ENCODE measurements around the gene FGF9.

Gene FGF9

DNA sequence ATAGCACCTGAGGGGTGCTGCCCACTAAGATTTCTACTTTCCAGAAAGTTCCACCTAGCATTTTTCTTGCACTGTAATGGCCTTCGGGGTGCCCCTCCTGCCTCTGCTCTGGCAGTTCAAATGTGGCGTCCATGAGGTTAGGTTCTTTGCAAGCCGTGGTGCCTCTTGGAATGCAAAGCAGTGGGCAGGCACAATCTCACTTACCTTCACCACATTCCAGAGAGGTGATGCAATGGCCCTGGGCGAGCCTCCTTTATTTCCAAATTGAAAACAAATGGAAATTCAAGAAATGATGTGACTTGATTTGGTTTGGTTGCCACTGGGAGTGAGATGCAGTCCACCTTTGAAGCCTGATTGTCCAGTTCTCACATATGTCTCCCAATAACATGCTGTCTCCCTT is 46.9 kb downstream of the FGF9 start:
- DNase-seq: no peak

DNA sequence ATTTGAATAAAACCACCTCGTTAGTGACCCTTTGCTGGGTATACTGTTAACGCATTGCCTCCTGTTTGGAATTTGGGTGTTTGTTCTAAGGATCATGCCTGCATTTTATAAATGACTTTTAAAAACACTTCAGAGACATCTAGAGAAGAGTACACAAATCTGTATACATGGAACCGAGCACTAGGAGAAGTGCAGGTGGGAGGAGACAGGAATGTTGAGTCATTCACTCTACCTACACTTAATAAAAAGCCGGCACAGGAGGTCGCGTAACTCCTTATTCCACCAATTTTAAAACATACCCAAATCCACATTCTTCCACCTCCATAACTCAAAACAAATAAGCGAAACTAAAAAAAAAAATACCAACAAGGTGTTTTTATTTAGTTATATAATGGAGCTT is 48.6 kb downstream of the FGF9 start:
- no peak for DNase-seq

DNA sequence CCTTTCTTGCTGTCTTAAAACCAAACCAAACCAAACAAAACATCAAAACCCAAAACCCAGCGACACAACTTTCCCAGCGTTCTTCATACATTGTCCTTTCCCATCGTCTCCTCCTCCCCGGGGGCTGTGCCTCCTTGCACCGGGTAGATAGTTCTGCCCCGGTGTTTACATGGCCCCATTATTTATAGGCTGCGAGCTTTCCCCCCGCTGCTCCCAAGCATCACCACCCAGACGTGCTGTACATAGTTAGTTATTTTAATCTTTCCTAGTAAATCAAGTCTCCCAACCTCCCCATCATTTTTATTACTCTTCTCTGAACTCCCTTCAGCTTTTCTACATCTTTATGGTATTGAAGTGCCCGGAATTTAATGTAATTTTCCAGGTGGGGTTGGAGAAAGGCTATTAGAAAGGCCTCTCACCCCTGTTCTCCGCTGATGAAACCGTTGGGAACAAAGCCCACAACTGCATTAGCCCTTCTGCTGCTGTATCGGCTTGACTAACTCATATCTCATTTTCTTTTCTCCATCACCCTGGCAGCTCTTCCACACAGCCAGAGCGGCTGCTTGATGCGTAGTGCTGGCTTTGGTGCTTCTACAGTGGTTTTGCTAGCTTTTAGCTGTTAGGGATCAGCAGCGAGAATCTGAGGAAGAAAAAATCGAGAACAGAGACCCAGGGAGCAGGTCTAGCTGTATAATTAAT is 53.1 kb downstream of the FGF9 start:
- no peak for DNase-seq

DNA sequence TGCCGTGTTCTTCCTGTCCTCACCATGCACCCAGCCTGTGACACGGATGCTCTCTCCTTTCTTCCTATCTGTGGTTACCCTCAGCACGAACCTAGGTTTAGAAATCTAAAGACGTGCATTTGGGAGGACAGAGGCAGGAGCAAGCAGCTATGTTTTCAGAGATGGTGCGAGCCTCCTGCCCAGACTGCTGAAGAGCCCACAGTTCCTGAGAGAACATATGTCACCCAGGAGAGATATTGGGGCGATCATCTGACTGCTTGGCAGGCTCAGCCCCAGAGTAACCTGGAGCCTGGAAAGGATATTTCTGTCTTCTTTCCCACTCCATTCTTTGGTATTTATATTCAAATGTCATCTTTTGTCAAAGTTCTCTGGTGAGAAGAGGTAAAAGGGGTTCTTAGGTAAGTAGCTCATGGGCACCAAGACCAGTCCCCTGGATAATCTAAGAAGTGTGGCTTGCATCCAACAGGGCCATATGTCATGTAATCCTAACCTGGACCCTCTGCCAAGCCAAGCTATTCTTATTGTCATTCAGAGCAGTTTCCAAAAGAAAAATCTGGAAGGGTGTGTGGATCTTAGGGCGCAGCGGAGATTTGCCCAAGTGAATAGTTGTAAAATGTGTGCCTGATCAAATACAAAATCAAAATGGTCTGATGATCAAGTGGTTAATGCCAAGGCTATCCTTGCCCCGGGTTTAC is 59.5 kb downstream of the FGF9 start:
- no peak for DNase-seq

DNA sequence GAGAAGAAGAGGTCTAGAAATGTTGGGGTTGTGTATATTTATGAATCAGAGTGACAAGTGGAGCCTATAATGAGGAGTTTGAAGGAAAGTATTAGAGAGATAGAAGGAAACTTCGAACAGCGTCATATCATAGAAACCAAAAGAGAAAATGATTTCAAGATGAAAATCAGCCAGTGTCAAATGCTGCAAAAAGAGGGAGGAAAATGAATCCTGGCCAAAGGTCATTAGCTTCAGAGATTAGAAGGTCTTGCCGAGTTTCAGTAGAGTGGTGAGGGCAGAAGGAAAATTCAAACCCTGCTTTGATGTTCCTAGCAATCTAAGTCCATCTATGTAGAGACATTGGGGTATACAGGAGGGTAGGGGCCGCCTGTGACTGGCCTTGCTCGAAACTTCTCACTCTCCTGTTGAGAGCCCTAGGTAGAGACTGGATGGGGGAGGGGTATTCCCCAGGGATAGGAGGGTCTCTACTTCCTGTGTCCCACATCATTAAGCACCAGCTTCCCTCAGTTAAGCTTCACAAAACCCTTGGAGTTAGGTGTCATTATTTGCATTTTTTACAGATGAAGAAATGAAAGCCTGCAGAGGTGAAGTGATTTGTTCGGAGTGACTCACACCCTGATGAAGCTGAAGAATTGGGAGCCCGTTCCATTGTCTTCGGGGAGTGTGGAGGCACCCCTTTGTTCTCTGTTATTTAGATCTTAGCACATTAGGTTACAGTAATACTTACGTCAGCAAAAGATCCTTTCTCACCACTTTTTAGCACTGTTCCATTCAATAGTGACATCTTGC is 62.8 kb downstream of the FGF9 start:
- DNase-seq: no peak

DNA sequence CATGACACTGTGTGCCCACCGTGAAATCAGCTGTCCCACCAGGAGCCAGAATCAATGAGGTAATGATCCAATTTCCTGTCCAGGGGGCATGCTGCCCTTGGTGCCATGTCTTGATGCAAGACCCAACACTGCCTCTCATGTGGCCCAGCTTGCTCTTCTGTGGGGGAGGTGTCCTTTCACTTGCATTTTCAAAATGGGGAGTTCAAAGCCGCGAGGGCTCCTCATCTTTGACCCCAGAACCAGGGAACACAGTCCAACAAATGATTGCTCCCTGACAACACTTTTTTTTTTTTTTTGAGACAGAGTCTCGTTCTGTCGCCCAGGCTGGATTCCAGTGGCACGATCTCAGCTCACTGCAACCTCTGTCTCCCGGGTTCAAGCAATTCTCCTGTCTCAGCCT is 64.1 kb downstream of the FGF9 start:
- no peak for DNase-seq

DNA sequence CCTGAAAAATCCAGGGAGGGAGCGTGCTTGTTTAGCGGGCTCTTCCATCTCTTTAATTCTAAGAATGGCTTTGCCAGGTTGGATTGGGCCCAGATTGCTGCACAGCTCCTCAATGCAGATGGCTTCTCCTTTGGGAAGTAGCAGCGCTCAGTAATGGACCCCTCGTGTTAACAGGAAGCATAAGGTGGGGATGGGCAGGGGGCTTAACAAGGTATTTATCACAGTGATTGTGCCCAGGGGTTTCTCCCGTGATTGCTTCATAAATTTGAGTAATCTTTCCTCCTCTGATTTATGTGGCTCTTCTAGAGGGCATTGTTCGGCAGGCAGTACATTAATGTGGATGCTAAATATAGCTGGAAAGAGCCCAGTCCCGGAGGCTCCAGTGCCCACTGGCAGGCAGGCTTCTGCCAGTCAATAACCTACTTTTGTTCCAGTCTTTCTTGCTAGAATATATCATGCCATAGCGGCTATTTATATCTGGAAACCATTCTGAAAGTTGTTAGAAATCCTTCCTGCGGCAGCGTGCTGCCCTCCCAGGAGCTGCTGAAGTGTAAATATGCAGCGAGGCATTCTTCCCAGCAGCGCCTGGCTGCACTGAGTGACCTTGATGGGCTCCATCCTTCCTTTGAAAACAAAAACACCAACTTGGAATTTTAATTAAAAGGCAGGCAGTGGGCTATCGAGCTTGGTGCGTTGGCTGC is 65.0 kb downstream of the FGF9 start:
- no peak for DNase-seq

DNA sequence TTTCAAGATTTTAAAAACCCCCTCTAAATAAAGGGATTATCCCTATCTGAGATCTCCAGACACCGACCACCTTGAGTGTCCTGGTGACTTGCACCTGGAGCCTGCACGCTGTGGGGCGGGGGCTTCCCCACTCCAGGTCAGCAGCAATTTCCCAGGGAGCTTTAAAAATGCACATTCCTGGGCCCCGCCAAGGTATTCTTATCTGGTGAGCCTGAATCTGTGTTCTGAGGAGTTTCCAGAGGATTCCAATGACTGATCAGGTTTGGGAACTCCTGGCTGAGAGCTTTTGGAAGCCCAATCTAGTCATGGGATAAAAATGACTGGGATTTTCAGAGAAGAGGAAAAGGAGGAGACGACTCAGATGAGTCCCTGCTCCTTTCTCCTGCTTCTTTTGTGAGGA is 66.1 kb downstream of the FGF9 start:
- DNase-seq: no peak

DNA sequence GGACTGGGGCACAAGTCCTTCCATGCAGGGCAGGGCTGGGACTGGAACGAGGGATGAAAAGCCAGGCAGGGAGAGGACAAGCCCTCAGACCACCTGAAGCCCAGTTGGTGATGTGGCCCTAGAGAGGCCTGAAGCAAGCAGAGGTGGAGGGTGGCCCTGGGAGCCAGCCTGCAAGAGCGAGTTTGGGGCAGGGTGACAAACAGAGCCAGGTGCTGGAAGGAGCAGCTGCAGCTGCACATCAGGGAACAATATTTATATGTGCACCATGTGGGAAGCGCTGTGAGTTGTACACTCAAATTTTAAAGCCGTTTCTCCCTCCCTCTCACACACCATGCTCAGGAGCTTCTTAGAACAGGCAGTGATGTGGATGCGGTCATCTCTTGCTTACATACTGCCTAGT is 67.8 kb downstream of the FGF9 start:
- no peak for DNase-seq

DNA sequence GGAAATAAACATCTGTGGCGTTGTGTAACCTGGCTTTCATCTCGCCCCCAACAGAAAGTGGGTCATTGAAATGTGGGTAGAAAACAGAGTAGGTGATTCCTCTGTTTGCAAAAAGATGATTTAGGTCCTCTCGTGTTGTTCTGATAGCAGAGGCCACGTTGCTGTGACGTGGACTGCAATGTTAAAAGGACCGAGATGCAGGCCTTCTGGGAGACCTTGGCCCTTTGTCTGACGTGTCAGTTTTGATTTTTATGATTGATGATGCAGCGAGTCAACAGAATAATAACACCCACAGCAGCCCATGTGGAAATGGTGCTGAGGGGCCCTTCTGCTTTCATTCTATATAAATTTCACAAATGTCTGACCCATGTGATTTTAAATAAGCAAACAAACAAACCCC is 68.9 kb downstream of the FGF9 start:
- no peak for DNase-seq

DNA sequence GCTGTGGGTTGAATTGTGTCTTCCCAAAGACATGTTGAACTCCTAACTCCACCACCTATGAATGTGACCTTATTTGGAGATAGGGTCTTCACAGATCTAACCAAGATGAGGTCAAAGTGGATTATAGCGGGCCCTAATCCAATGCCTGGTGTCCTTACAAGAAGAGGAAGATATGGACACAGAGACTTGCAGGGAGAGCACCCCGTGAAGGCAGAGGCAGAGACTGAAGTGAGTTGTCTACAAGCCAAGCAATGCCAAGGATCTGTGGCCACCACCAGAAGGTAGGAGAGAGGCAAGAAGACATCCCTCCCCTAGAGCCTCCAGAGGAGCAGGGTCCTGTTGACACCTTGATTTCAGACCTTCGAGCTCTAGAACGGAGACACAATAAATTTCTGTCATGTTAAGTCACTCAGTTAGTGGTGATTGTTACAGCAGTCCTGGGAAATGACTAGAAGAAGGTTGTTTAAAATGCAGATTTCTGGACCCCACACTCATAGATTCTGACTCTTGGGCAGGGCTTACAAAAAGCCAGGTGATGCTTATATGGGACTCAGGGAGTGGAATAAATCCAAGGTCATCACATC is 70.6 kb downstream of the FGF9 start:
- no peak for DNase-seq

DNA sequence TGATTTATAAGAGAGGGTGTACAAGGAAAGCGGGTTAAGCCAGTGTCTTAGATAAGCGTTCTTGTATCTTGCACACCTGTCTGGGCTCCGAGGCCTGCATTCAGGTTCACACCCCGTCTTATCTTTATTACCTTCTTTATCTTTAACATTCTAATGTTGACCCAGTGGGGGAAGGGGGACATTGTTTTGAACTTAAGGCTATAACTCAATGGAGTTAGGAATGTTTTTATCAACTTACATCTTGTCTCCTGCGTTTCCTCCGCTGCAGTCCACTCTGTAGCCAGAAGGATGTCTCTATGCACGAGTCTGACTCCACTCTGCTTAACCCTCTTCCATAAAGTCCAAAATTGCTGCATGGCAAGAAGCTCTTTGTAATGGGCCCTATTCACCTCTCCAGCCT is 71.2 kb downstream of the FGF9 start:
- no peak for DNase-seq

DNA sequence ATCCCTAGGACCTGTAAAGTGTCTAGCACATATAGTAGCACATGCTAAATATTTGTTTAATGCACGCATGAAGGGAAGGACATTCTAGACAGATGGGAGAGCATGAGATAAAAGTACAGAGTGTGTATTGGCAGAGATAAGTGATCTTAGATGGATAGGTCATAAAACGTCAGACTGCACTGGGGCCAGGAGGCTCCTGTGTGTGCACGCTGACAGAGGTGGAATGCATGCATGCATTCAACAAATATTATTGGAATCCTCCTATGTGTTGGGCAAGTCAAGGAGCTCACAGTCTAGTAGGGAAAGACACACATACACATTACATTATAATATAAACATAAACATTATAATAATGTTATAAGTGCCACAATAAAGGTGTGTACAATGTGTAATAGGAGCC is 73.3 kb downstream of the FGF9 start:
- DNase-seq: no peak

DNA sequence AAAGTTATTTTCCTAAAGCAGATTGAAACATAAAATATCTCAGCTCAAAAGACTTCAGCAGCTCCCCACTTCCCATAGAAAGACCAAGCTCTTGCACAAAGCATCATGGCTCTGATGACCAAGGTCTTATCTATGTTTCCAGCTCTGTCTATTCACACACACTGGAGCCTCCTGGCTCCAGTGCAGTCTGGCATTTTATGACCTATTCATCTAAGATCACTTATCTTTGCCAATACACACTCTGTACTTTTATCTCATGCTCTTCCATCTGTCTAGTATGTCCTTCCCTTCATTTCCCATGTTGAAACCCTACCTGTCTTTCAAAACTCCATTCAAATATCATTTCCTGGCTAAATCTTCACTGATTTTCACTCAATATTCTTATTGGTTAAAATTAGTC is 74.4 kb downstream of the FGF9 start:
- no peak for DNase-seq

DNA sequence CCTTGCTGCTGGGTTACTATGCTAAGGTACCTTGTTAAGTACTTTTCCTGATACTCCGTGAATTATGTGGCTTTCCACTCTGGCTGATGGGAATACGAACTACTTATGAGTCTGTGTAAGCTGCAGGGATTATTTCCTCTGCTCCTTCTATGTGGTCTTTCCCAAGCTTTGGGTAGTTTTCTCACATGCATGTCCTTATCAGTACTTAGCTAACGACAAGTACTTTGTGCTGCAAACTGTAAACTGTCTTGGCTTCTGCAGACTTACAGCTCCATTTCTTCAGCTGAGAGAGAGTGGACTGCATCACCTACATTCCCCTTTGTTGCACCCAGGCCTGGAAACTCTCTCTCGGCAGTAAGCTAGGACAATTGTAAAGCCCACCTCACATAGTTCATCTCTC is 76.6 kb downstream of the FGF9 start:
- DNase-seq: no peak

DNA sequence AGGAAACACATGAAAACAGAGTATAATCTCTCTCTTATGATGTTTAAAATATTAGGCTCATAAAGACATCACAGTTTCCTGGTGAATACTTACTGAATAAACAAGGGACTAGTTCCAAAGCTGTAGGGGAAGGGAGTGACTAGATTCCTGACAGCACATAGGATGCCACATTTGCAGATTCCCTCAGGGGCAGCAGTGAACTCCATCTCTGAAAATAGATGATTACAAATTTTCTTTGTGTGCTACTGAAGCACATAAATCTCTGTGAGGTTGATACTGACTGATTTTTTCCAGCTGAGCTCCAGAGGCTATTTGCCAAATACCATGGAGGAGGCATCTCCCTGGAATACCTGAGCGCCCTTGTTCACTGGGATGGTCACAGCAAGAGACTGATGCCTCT is 77.3 kb downstream of the FGF9 start:
- DNase-seq: no peak

DNA sequence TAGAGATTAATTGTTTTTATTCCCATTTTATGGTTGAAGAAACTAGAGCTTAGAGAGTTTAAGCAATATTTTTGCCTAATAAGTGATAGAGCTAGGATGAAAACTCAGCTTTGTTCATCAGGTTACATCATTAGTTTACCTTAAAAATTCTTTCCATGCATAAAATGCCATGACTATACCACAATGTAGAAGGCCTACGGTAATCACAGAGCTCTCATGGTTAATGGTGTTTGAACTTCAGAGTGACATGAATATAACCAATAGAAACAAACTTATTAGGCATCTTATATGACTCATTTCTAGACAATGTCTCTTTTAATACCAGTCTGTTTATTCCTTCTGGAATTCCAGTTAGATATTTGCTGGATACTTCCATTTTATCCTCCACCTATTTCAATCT is 78.5 kb downstream of the FGF9 start:
- DNase-seq: no peak

DNA sequence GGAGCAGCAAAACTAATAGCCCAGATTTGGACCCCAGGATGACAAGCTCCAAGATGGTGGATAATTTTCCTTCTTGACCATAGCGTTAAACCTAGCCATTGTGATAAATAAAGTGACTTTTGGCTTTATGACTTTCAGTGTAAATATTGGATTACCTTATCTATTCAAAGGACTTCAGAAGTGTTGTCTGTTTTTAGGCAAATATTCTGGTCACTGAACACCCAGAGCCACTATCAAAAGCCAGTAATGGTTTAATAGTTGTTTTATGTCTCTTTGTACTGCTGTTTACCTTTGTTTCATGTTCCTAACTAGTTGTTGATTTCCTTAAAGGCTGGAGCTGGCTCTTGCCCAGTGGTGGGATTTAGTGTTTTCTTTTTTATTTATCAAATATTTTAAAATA is 81.6 kb downstream of the FGF9 start:
- no peak for DNase-seq

DNA sequence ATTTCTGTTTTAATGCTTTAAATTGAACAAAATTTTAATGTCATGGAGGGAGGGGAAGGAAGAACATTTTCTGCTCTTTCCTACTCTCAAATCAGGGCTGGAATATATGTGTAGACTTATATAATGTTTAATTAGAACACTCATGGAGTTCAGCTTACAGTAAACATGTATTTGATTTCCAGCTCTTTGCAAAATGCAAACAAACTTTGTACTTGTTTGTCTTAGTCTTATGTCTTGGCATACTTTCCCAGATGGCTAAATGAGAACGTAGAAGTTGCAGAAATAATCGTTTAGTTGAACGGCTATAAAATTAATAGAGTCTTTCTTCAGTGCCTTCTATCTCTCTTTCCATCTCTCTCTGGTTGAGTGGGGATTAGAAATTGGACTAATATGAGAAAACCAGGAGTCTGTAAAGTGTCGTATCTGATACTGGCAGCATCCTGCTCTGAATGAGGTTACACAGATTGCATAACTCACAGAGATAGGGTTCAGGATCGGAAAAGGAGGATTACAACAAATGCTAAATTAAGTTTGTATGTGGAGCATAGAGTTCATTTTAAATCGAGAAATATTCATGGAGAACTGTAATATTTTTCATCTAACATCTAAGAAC is 82.3 kb downstream of the FGF9 start:
- DNase-seq: no peak
